Endothelial cell of umbilical vein (primary cell): ENCODE results near the gene GDNF. TPM values are rescaled to one million over a fixed set of nuclear protein-coding genes. Genes with fewer than 3 reads are reported as not detected.

Experiments used
- BruUV-seq: library from RNA; stranded (reverse); fragments of 400-500 nt; replicated peaks from 2 replicates; lab custom pipeline; 2021; lab: Mats Ljungman, UMichigan
- CTCF ChIA-PET: fragments of 300-600, 350-600 bp; sonication (Branson Sonifier 250); formaldehyde crosslinking; loops from one replicate; lab custom pipeline; 2021; ENCODE audit warnings: antibody characterized with exemption, inconsistent platforms; lab: Charles Lee
- POLR2A ChIA-PET: fragments of 300-600, 350-600 bp; sonication (Branson Sonifier 250); formaldehyde crosslinking; loops from one replicate; lab custom pipeline; 2021; ENCODE audit warnings: antibody characterized with exemption, inconsistent platforms; lab: Charles Lee
- DNase-seq: peaks from one replicate; pipeline ENCODE4 v3.0.0-alpha.2; 2011; ENCODE audit warnings: low read depth, low spot score
- FAIRE-seq: peaks from 2 replicates; lab custom pipeline; 2011; peaks lifted over from hg19 to GRCh38; lab: Jason Lieb, UNC
- H2AFZ ChIP-seq: 2 replicates; pipeline ENCODE4 v1.6.0; 2012; ENCODE audit warnings: low read depth, low read length, control low read depth, inconsistent platforms
- H3K27ac ChIP-seq: 2 replicates; pipeline ENCODE4 v1.5.1; 2011; ENCODE audit warnings: low read depth, mild to moderate bottlenecking, control low read depth, low read length, moderate library complexity; ENCODE audit not compliant: insufficient read depth
- H3K27me3 ChIP-seq, 2 experiments: 2 replicates each; pipeline versions ENCODE4 v1.6.0 to v1.6.1; 2011; ENCODE audit warnings: low read length in 2 of 2, mixed read lengths in 1 of 2; ENCODE audit not compliant: control insufficient read depth in 2 of 2, insufficient read depth in 2 of 2
- H3K36me3 ChIP-seq, 2 experiments: 2 replicates in 1 of 2; 3 replicates in 1 of 2; pipeline ENCODE4 v1.5.1; 2011; ENCODE audit warnings: low read length in 2 of 2, mild to moderate bottlenecking in 1 of 2, moderate library complexity in 1 of 2; ENCODE audit not compliant: control insufficient read depth in 2 of 2, insufficient read depth in 2 of 2; ENCODE audit errors: extremely low read depth in 1 of 2
- H3K4me1 ChIP-seq: 3 replicates; pipeline ENCODE4 v1.5.1; 2011; ENCODE audit warnings: mild to moderate bottlenecking, low read length; ENCODE audit not compliant: control insufficient read depth, insufficient read depth; ENCODE audit errors: extremely low read depth
- H3K4me2 ChIP-seq: 2 replicates; pipeline ENCODE4 v1.6.1; 2011; ENCODE audit warnings: low read length, control low read depth, mixed read lengths; ENCODE audit not compliant: insufficient read depth
- H3K4me3 ChIP-seq, 3 experiments: fragments of 200-600 bp in 1 of 3; sonication (generic), shearing (Covaris generic) in 1 of 3; replicated peaks in 1 of 3; 2 replicates each; pipeline ENCODE4 v1.5.1; 2011 to 2016; ENCODE audit warnings: control low read depth in 3 of 3, low read length in 3 of 3, mild to moderate bottlenecking in 2 of 3, inconsistent platforms in 1 of 3, low read depth in 1 of 3, moderate library complexity in 1 of 3; ENCODE audit not compliant: insufficient read depth in 1 of 3
- H3K79me2 ChIP-seq: 2 replicates; pipeline ENCODE4 v1.6.0; 2012; ENCODE audit warnings: low read length, inconsistent platforms; ENCODE audit not compliant: control insufficient read depth, insufficient read depth
- H3K9ac ChIP-seq: replicated peaks from 2 replicates; pipeline ENCODE3; 2011; ENCODE audit warnings: low read length, control low read depth; ENCODE audit not compliant: insufficient read depth; ENCODE audit errors: extremely low read depth
- H3K9me1 ChIP-seq: replicated peaks from 3 replicates; pipeline ENCODE4 v1.6.0; 2011; ENCODE audit warnings: mild to moderate bottlenecking, low read length; ENCODE audit not compliant: control insufficient read depth, insufficient read depth; ENCODE audit errors: extremely low read depth
- H3K9me3 ChIP-seq: replicated peaks from 2 replicates; pipeline ENCODE4 v1.5.1; 2012; ENCODE audit warnings: low read length, inconsistent platforms; ENCODE audit not compliant: control insufficient read depth, insufficient read depth
- H4K20me1 ChIP-seq: replicated peaks from 2 replicates; pipeline ENCODE3; 2011; ENCODE audit warnings: mild to moderate bottlenecking, low read length; ENCODE audit not compliant: control insufficient read depth, insufficient read depth; ENCODE audit errors: extremely low read depth
- EZH2 ChIP-seq: IDR thresholded peaks from 2 replicates; pipeline ENCODE4 v1.6.1; 2012; ENCODE audit warnings: borderline replicate concordance, low read depth, mild to moderate bottlenecking, moderate library complexity, low read length, inconsistent platforms; ENCODE audit not compliant: severe bottlenecking
- FOS ChIP-seq: IDR thresholded peaks from 2 replicates; pipeline ENCODE4 v1.6.1; 2011; ENCODE audit warnings: mild to moderate bottlenecking, low read length, moderate library complexity, borderline replicate concordance; ENCODE audit not compliant: insufficient read depth
- JUN ChIP-seq: IDR thresholded peaks from 2 replicates; pipeline ENCODE4 v1.6.1; 2011; ENCODE audit warnings: borderline replicate concordance, low read depth; ENCODE audit not compliant: insufficient read length, insufficient read depth
- POLR2AphosphoS5 ChIP-seq: IDR thresholded peaks from 2 replicates; pipeline ENCODE4 v1.6.1; 2012; ENCODE audit warnings: low read depth, mild to moderate bottlenecking, control low read depth, low read length, moderate library complexity; ENCODE audit not compliant: insufficient read depth
- dilution Hi-C: fragments of 300-500 bp; cut with MboI; formaldehyde crosslinking; loops from one replicate; pipeline ENCODE4 v1.15.0; 2019; ENCODE audit warnings: low sequenced_read_pairs; ENCODE audit not compliant: extremely low pct_ligation_motif_present
- intact Hi-C: fragments of 100-400 bp; cut with micrococcal nuclease; formaldehyde crosslinking; loops from one replicate; pipeline ENCODE4 v1.10.0; 2022
- polyA plus RNA-seq, 4 experiments: library from polyadenylated mRNA; depleted of rRNA in 3 of 4; stranded (reverse) in 3 of 4; unstranded in 1 of 4; fragments of >200 nt; gene quantifications; 2 replicates each; pipeline versions ENCODE4 v1.2.1 to v1.2.3, GENCODE V29; 2011 to 2012; ENCODE audit warnings: missing spikeins in 1 of 4
- total RNA-seq: library from RNA; stranded (reverse); gene quantifications from 2 replicates; pipeline ENCODE4 v1.2.3, GENCODE V29; 2021
- TF ChIP-seq, protein P1 (sequence below), 2 donors: IDR thresholded peaks; 1 replicate in 1 of 2; 2 replicates in 1 of 2; pipeline ENCODE4 v1.5.1; 2011; ENCODE audit warnings: low read length in 2 of 2, mild to moderate bottlenecking in 2 of 2, moderate library complexity in 2 of 2, control low read depth in 1 of 2, inconsistent platforms in 1 of 2, low read depth in 1 of 2; ENCODE audit not compliant: insufficient read depth in 1 of 2; ENCODE audit errors: extremely low read depth in 1 of 2

GDNF gene
- total and polyA plus RNA-seq, 2 donors (not counting 3 experiments of a cell fraction or from before 2014, with no cell fraction given), result not detected

- no peak overlapping the region for H3K27ac ChIP-seq
- TF ChIP-seq EZH2, result no peak
- no peak for TF ChIP-seq JUN
- no peak for TF ChIP-seq POLR2AphosphoS5
- no peak for TF ChIP-seq FOS
- TF ChIP-seq, protein P1, sequence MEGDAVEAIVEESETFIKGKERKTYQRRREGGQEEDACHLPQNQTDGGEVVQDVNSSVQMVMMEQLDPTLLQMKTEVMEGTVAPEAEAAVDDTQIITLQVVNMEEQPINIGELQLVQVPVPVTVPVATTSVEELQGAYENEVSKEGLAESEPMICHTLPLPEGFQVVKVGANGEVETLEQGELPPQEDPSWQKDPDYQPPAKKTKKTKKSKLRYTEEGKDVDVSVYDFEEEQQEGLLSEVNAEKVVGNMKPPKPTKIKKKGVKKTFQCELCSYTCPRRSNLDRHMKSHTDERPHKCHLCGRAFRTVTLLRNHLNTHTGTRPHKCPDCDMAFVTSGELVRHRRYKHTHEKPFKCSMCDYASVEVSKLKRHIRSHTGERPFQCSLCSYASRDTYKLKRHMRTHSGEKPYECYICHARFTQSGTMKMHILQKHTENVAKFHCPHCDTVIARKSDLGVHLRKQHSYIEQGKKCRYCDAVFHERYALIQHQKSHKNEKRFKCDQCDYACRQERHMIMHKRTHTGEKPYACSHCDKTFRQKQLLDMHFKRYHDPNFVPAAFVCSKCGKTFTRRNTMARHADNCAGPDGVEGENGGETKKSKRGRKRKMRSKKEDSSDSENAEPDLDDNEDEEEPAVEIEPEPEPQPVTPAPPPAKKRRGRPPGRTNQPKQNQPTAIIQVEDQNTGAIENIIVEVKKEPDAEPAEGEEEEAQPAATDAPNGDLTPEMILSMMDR (IDR thresholded peaks at IDR 0.05; ENCODE audit: extremely low read depth in 1 of 2, insufficient read depth in 1 of 2, low read depth in 1 of 2, low read length in 2 of 2), result no peak
- H3K36me3 ChIP-seq, result no peaks in the 10 kb centered on the region
- dilution Hi-C loops, result no loop called here
- intact Hi-C loops, result loop anchor here (10.0 kb wide), 1 partner anchor 417 kb away; no protein-coding TSS in a partner anchor
- no peak overlapping the region for H3K4me3 ChIP-seq
- no peaks in the 10 kb centered on the region for H3K9me3 ChIP-seq
- no peak overlapping the region for H3K4me2 ChIP-seq
- DNase-seq, result no peak
- POLR2A ChIA-PET, result no interaction called here
- CTCF ChIA-PET, result interaction anchor here (1.9 kb wide), 1 partner anchor 18 kb away, joined by 4 read pairs; no protein-coding TSS in a partner anchor
- no peak for FAIRE-seq
- no peaks in the 10 kb centered on the region for H3K9me1 ChIP-seq
- H3K79me2 ChIP-seq, result no peaks in the 10 kb centered on the region
- no peak overlapping the region for H3K9ac ChIP-seq
- no TSS peak for BruUV-seq
- no peaks in the 10 kb centered on the region for H4K20me1 ChIP-seq
- no peak overlapping the region for H2AFZ ChIP-seq
- no peaks in the 10 kb centered on the region for H3K4me1 ChIP-seq
- H3K27me3 ChIP-seq, result no peaks in the 10 kb centered on the region
Observed at GRCh38 chr5:37777432-37778130, 62.3 kb downstream of the GDNF start.
